WI38 (cell line): ENCODE data around the gene ADGRF4.
"Not testable (repeated sequence)": the region's sequence is repeated elsewhere in the genome, so short reads cannot be mapped to it uniquely, and the experiment has no call there.

Experiments used
- H3K4me3 ChIP-seq: 2 replicates; pipeline ENCODE4 v1.5.1; 2011; ENCODE audit warnings: low read depth, mild to moderate bottlenecking, control low read depth, low read length
- CTCF ChIP-seq: IDR thresholded peaks from 2 replicates; pipeline ENCODE4 v1.5.1; 2012; ENCODE audit warnings: low read depth, mild to moderate bottlenecking, control low read depth, low read length

Gene ADGRF4

GRCh38 chr6:47734831-47735481, 36.6 kb downstream of the ADGRF4 start:
- H3K4me3 ChIP-seq: no peak overlapping the region
- no peak for TF ChIP-seq CTCF

DNA sequence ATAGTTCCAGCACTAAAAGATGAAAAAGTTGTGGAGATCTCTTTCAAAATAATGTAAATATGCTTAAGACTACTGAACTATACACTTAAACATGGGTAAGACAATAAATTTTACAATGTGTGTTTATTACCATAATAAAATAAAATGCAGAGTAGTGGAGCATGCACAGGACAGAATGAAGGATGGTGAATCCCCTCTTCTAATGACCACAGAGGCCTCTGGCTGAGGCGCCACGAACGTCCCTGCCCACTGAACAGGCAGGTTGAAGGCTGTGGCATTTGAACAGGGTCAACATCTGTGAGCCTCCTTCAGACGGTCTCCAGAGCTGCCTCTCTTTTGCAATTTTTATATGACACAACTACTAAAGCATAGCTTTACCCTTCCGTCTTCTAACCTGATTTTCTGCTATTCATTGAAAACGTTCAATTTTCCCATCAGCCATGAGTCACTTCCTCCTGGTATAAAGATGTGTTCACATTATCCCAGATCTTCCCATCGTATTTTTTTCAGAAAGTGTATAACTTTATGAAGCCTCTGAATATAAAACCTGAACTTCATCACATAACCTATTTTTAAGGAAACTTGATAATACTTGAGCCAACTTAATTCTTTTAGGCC, 37.8 kb downstream of the ADGRF4 start:
- no peak for TF ChIP-seq CTCF
- no peak overlapping the region for H3K4me3 ChIP-seq

DNA sequence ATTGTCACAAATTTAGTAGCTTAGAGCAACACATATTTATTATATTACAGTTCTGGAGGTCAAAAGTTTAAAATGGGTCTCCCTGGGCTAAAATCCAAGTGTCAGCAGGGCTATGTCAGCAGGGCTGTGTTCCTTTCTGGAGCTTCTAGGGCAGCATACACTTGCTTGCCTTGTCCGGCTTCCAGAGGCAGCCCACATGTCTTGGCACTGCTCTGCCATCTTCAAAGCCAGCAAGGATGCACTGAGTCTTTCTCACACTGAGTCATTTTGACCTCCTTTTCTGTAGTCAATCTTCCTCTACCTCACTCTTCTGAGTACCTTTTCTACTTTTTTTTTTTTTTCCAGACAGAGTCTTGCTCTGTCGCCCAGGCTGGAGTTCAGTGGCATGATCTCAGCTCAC, 39.0 kb downstream of the ADGRF4 start:
- no peak for TF ChIP-seq CTCF
- no peak overlapping the region for H3K4me3 ChIP-seq

GRCh38 chr6:47740714-47741113, 42.3 kb downstream of the ADGRF4 start:
- no peak for TF ChIP-seq CTCF
- no peak overlapping the region for H3K4me3 ChIP-seq

- no peak for TF ChIP-seq CTCF
- H3K4me3 ChIP-seq: no peak overlapping the region
Measured at GRCh38 chr6:47741807-47742206, 43.4 kb downstream of the ADGRF4 start.

DNA sequence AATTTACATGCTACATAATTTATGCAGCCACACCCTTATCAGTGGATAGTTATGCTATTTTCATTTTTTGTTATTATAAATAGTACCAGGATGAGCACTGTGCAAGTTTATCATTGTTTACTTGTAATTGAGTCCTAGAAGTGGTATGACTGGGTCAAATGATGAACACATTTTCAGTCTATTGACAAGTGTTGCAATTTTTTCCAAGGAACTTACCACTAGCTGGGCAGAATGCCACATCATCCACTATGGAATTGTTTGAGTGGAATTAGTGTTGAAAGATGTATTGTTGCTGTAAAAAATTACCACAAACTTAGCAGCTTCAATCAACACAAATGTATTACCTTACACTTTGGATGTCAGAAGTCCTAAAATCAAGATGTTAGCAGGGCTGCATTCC, 45.4 kb downstream of the ADGRF4 start:
- H3K4me3 ChIP-seq: no peak overlapping the region
- no peak for TF ChIP-seq CTCF

DNA sequence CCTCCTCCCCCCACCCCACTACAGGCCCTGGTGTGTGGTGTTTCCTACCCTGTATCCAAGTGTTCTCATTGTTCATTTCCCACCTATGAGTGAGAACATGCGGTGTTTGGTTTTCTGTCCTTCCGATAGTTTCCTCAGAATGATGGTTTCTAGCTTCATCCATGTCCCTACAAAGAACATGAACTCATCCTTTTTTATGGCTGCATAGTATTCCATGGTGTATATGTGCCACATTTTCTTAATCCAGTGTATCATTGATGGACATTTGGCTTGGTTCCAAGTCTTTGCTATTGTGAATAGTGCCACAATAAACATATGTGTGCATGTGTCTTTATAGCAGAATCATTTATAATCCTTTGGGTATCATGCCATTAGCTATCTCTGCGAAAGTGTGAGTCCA, 46.9 kb downstream of the ADGRF4 start:
- H3K4me3 ChIP-seq: not testable (repeated sequence)

DNA sequence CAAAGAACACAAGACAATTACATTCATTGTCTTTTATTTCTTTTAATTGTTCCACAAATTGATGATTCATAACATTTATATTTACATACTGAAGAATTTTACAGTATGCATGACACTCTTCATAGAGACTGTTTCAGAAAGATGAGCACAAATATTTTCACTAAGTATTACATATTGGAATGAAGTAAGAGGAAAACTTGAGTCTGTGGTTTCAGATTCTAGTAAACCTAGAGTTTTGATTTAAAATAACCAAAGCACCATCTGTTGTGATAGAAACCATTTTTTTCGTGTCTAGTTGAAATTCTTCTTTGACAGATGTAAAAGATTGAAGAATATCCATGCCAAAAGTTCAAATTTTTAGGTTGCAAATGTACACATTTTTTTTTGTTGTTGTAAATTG, 51.4 kb downstream of the ADGRF4 start:
- no peak for TF ChIP-seq CTCF
- no peak overlapping the region for H3K4me3 ChIP-seq
